Ectodermal cell (in vitro differentiated cells): ENCODE measurements around the gene WDHD1. TPM values are rescaled to one million over a fixed set of nuclear protein-coding genes. Genes with fewer than 3 reads are reported as not detected.

Experiments
- H3K27ac ChIP-seq: 2 replicates; pipeline ENCODE4 v1.7.0; 2013; ENCODE audit warnings: mild to moderate bottlenecking, low read depth, low read length; ENCODE audit not compliant: insufficient read depth, poor library complexity, severe bottlenecking
- H3K27me3 ChIP-seq: 2 replicates; pipeline ENCODE4 v1.7.0; 2013; ENCODE audit warnings: mild to moderate bottlenecking, low read length; ENCODE audit not compliant: insufficient read depth, control insufficient read depth, poor library complexity, severe bottlenecking
- H3K36me3 ChIP-seq: one replicate; pipeline ENCODE4 v1.7.0; 2013; ENCODE audit warnings: low read length; ENCODE audit not compliant: control insufficient read depth, insufficient read depth
- H3K4me1 ChIP-seq: one replicate; pipeline ENCODE4 v1.7.0; 2013; ENCODE audit warnings: low read length; ENCODE audit not compliant: control insufficient read depth, insufficient read depth
- H3K4me3 ChIP-seq: 2 replicates; pipeline ENCODE4 v1.7.0; 2013; ENCODE audit warnings: low read depth, low read length, control low read depth; ENCODE audit not compliant: insufficient read depth
- H3K9me3 ChIP-seq: 2 replicates; pipeline ENCODE4 v1.7.0; 2013; ENCODE audit warnings: mild to moderate bottlenecking, low read length, moderate library complexity; ENCODE audit not compliant: control insufficient read depth
- WGBS, 2 experiments: methylation state at CpG; one replicate each; pipeline ENCODE4 v1.1.7; 2013; ENCODE audit warnings: missing lambda C conversion rate in 2 of 2; 5-methylcytosine and 5-hydroxymethylcytosine counted together
- polyA plus RNA-seq, 4 experiments: library from polyadenylated mRNA; stranded (reverse); fragments of 50-300 nt; gene quantifications; one replicate each; pipeline ENCODE4 v1.2.3, GENCODE V29; 2013

Gene WDHD1, protein sequence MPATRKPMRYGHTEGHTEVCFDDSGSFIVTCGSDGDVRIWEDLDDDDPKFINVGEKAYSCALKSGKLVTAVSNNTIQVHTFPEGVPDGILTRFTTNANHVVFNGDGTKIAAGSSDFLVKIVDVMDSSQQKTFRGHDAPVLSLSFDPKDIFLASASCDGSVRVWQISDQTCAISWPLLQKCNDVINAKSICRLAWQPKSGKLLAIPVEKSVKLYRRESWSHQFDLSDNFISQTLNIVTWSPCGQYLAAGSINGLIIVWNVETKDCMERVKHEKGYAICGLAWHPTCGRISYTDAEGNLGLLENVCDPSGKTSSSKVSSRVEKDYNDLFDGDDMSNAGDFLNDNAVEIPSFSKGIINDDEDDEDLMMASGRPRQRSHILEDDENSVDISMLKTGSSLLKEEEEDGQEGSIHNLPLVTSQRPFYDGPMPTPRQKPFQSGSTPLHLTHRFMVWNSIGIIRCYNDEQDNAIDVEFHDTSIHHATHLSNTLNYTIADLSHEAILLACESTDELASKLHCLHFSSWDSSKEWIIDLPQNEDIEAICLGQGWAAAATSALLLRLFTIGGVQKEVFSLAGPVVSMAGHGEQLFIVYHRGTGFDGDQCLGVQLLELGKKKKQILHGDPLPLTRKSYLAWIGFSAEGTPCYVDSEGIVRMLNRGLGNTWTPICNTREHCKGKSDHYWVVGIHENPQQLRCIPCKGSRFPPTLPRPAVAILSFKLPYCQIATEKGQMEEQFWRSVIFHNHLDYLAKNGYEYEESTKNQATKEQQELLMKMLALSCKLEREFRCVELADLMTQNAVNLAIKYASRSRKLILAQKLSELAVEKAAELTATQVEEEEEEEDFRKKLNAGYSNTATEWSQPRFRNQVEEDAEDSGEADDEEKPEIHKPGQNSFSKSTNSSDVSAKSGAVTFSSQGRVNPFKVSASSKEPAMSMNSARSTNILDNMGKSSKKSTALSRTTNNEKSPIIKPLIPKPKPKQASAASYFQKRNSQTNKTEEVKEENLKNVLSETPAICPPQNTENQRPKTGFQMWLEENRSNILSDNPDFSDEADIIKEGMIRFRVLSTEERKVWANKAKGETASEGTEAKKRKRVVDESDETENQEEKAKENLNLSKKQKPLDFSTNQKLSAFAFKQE
- 50.5 TPM for polyA plus RNA-seq (2013, experiment 1 of 4)
- 48.2 TPM for polyA plus RNA-seq (2013, experiment 2 of 4)
- polyA plus RNA-seq (2013, experiment 3 of 4), result 36.9 TPM
- 40.0 TPM for polyA plus RNA-seq (2013, experiment 4 of 4)

DNA sequence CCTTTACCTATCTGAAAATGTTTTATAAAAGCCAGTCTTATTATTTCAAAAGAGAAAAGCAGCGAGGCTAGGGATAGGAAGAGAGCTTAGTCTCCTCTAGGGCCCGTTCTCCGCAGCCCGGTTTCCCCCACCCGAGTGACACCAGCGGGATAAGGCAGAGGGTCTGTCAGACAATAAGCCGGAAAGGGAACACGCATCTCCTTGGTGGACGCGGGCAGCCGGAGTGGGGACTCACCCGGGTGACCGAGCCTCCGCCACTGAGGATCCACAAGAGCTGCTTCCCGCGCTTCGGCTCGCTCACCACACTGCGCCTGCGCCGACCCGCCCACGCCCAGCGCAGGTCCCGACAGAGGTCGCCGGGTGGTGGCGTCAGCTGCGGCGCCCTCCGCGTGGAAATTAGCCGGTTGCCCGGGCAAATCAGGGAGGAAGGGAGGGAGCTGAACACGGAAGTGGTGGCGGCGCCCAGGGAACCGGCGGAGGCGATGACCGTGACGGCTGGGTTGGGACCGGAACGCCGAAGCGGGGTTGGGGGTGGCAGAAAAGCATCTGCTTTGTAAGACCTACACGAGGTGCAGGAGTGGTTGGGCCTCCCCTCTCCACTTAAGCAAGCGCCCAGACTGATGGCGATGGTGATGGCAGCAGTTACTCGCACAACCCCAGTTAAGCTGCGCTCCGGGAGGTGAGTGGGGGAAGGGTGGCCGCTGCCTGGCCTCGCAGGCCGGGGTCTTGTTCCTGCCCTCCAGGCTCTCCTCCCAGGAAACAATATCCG lies at the start of gene WDHD1, which contains the start of gene SOCS4:
TSS of gene WDHD1 (minus strand) at position 307 of the 769 bp plus-strand sequence. CDS start 312 bp downstream, outside the sequence.
TSS of gene SOCS4 (plus strand) at position 444 of the 769 bp plus-strand sequence. CDS start 15,806 bp downstream, outside the sequence.
- WGBS, 2 experiments, result 0% methylated on average over 56 of the region's 56 CpGs
- H3K27me3 ChIP-seq, result no peaks in the 10 kb centered on the region

DNA sequence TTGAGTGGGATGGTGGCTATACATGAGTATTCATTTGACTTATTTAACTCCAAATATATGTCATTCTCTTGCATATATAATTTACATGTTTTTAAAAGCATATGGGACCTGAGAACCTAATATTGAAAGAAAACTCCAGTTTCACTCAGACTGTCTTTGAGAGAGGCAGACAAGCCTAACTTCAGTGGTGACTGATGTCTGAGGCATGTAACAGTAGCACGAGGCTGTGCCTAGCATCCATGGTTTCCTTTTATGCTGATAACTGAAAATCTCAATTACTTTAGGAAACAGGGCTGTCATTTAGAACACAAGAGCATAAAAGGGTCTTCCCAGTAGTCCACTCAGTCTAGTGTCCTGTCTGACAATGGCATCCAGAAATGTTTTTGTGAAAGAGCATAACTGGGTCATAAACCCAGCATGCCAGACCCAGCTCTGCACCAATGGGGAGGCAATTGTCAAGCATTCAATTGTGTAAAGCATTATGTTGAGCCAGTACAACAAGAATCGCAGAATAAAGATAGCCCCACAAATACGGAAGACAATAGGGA lies 48.8 kb upstream of the WDHD1 start:
- WGBS, 2 experiments, result 83 to 90% methylated on average over 3 of the region's 3 CpGs
- H3K36me3 ChIP-seq, result no peaks in the 10 kb centered on the region
- no peak overlapping the region for H3K4me3 ChIP-seq

More for the DNA sequence above, at the start of gene WDHD1, which contains the start of gene SOCS4:
- Histone ChIP-seq H3K27ac (peak within 1 kb of the TSS; percentile 91), H3K4me3 (peak within 1 kb of the TSS; percentile 70), H3K4me1 (peaks cover 16% of the 10 kb centered on the region), H3K9me3 (no peaks in the 10 kb centered on the region), H3K36me3 (no peaks in the 10 kb centered on the region)

DNA sequence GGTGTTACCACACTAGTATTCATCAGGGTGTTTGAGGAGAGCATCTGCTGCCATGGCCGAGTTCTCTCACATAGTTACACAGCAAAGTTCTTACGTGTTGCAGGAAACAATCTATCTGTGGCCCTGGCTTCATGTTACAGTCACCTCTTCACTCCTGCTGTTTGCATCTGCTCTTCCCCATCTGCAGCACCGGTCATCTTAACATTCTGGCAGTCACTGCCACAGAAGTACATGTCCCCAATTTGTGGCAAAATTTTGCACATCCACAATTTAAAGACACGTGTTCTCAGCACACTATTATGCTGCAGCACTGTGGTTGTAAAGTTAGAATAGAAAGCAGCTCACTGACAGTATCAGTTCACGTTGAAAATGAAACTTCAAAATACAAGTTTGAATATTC lies 47.8 kb upstream of the WDHD1 start:
- Histone ChIP-seq H3K4me3 (no peak overlapping the region), H3K27ac (no peak overlapping the region), H3K36me3 (no peaks in the 10 kb centered on the region), H3K9me3 (no peaks in the 10 kb centered on the region), H3K4me1 (peaks cover 4% of the 10 kb centered on the region), H3K27me3 (no peaks in the 10 kb centered on the region)
- WGBS, 2 experiments, result 57 to 59% methylated on average over 5 of the region's 5 CpGs

More for the DNA sequence above, 48.8 kb upstream of the WDHD1 start:
- Histone ChIP-seq H3K9me3 (no peaks in the 10 kb centered on the region), H3K4me1 (peaks cover 4% of the 10 kb centered on the region), H3K27me3 (no peaks in the 10 kb centered on the region), H3K27ac (no peak overlapping the region)

DNA sequence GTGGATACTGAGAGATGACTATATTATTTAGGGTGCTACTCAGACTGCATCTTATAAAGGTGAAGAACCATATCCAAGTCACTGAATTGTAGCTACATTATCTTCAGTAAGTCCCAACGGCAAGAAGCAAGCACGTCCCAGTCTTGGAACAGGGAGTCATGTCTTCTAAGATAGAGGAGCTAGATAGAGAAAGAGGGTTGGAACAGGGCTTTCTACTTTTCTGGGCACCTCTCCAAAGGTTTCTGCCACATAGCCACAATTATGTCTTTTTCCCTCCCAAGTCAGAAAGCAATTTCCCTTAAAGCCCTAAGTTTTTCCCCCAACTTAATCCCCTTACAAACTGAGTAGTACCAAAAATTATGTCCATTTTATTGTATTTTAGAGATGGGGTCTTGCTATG lies 47.0 kb upstream of the WDHD1 start:
- Histone ChIP-seq H3K4me3 (no peak overlapping the region), H3K36me3 (no peaks in the 10 kb centered on the region), H3K27me3 (no peaks in the 10 kb centered on the region), H3K27ac (no peak overlapping the region), H3K9me3 (no peaks in the 10 kb centered on the region), H3K4me1 (peaks cover 4% of the 10 kb centered on the region)
- WGBS, 2 experiments, result 90 to 91% methylated on average over 2 of the region's 2 CpGs

DNA sequence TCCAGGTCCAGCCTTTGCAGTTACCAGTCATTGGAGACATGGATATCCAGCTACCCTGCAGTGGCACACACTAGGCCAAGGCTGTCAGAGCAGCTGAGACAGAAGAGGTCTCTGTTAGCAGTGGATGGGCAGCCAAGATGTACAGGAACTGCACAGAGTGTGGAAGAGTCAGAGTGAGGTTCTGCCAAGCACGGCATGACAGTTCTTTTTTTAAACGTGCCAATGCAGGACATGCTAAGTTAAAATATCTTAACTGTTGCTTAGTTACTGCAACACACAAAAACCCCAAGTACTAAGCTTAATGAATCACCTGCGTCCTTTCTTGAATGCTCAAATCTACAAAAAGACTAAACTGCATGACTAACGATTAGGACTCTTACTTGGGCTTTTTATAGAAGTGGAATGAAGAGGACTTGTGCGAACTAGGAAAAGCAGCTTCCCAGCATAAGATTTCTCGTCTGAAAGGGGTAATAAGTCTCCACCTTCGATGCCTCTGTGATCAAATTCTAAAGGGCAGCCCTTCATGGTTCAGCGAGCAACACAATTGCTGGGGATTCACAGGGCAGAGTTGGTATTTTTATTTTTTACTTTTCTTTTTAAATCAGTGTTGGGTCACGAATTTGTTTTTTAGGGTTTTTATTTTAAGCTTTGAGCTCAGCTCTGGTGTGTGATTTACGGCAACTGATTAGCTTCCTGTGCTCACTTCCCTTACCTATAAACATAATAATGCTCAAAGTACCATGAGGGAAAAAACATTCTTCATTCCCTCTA lies 45.2 kb upstream of the WDHD1 start:
- H3K27ac ChIP-seq, result peak overlapping the region; percentile 70
- no peak overlapping the region for H3K4me3 ChIP-seq
- no peaks in the 10 kb centered on the region for H3K36me3 ChIP-seq
- H3K27me3 ChIP-seq, result no peaks in the 10 kb centered on the region
- WGBS, 2 experiments, result 76 to 79% methylated on average over 9 to 10 of the region's 10 CpGs
- peaks cover 4% of the 10 kb centered on the region for H3K4me1 ChIP-seq
- H3K9me3 ChIP-seq, result no peaks in the 10 kb centered on the region

DNA sequence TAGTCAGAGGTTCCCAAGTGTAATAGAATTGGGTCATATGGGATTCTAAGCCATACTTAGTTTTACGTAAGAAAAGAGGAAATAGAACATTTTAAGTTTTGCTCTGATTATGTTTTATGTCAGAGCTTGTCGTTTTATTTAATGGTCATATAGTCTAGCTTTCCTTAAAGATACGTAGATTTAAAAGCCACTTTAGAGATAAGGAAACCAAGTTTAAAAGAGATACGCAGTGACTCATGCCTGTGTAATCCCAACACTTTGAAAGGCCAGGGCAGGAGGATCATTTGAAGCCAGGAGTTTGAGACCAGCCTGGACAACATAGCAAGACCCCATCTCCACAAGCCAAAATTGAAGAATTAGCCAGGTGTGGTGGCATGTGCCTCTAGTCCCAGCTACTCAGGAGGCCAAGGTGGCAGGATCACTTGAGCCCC lies 44.1 kb upstream of the WDHD1 start:
- Histone ChIP-seq H3K4me3 (no peak overlapping the region), H3K4me1 (peaks cover 4% of the 10 kb centered on the region), H3K9me3 (no peaks in the 10 kb centered on the region), H3K27me3 (no peaks in the 10 kb centered on the region), H3K27ac (no peak overlapping the region), H3K36me3 (no peaks in the 10 kb centered on the region)
- WGBS, 2 experiments, result 95 to 97% methylated on average over 4 of the region's 4 CpGs

DNA sequence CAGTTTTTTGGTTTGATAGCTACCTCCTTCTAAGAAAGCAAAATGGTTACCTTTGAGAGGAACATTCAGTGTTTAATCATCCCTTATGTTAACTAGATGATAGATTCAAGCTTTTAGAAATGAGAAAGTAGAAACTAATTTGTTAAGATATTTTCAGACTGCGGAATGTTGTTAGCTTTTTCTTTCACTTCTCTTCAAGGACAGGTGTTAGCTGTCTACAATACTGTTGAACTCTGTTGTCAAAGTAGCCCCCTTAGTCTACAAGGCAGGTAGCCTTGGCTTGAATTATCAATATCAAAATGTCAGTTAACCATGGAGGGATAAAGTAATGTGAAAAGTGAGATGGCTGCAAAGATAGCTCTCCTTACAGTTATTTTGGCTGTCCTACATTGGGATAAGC lies 39.3 kb upstream of the WDHD1 start:
- Histone ChIP-seq H3K9me3 (no peaks in the 10 kb centered on the region), H3K36me3 (peaks cover 32% of the 10 kb centered on the region), H3K4me1 (no peaks in the 10 kb centered on the region), H3K27ac (no peak overlapping the region), H3K27me3 (no peaks in the 10 kb centered on the region), H3K4me3 (no peak overlapping the region)
- WGBS, 2 experiments, result 94 to 100% methylated on average over 1 of the region's 1 CpG

DNA sequence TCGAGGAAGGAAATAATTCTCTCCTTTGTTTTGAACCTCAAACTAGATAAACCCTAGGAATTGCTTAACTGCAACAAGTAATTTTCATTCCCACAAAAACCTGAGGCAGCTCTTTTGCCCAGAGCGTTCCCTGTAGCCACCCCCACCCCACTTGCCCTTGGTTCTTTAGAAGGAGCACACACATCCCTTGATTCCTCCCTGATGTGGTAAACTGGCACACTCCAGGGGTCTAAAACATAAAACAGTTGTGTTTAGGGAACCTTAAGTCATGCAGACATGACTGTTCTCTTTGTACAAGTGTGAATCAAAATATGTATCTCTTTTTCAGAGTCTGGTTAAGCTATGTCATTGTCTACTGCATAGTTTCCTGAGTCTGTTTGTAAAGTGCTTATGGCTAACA lies 38.5 kb upstream of the WDHD1 start:
- Histone ChIP-seq H3K27ac (no peak overlapping the region), H3K9me3 (no peaks in the 10 kb centered on the region), H3K4me1 (no peaks in the 10 kb centered on the region), H3K4me3 (no peak overlapping the region), H3K27me3 (no peaks in the 10 kb centered on the region), H3K36me3 (peaks cover 32% of the 10 kb centered on the region)
- WGBS, 2 experiments, result 90 to 100% methylated on average over 2 of the region's 2 CpGs
